Measurements from ENCODE around the gene LRMDA.

- no peak for TF ChIP-seq CTCF (IDR thresholded peaks at IDR 0.05 in 2 of 3, conservative IDR thresholded peaks at IDR 0.05 in 1 of 3; ENCODE audit: borderline replicate concordance in 1 of 3, insufficient read depth in 1 of 3, low read depth in 2 of 3, low read length in 2 of 3)
- TF ChIP-seq RAD21 (IDR thresholded peaks at IDR 0.05; ENCODE audit: low read depth) = no peak
- TF ChIP-seq POLR2A (IDR thresholded peaks at IDR 0.05; ENCODE audit: borderline replicate concordance, extremely low read depth, insufficient read depth, insufficient read length) = no peak
- no peak for TF ChIP-seq MAX (IDR thresholded peaks at IDR 0.05)
These were observed 214.9 kb downstream of the LRMDA start for GRCh38 chr10:75646218-75646915.

All from HCT116 (cell line).